B cell (primary cell): ENCODE results near the gene ZNF223.

ENCODE experiments used
- EZH2 ChIP-seq: IDR thresholded peaks from 2 replicates; pipeline ENCODE4 v1.6.1; 2012; ENCODE audit warnings: borderline replicate concordance, low read depth, mild to moderate bottlenecking, moderate library complexity, low read length; ENCODE audit not compliant: insufficient read depth, poor library complexity, severe bottlenecking
- TF ChIP-seq, protein P1 (sequence below): fragments of 200-600 bp; IDR thresholded peaks from one replicate; pipeline ENCODE4 v1.8.0; 2022; ENCODE audit warnings: antibody characterized with exemption, mild to moderate bottlenecking

DNA sequence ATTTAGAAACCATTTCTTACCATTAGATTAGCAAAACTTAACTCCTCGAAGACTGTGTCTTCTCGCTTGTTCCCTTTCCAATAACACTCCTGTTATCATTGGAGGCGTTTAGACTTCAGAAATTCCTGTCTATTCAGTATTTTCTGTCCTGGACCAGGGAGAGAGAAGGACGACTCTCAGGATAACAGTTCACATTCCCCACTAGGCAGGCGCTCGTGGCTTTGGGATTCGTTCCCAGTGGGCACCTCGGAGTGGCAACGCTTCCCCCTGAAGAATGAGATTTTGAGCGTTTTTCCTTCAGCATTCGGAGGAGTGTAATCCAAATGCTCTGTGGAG is 60.9 kb downstream of the ZNF223 start:
- TF ChIP-seq, protein P1, sequence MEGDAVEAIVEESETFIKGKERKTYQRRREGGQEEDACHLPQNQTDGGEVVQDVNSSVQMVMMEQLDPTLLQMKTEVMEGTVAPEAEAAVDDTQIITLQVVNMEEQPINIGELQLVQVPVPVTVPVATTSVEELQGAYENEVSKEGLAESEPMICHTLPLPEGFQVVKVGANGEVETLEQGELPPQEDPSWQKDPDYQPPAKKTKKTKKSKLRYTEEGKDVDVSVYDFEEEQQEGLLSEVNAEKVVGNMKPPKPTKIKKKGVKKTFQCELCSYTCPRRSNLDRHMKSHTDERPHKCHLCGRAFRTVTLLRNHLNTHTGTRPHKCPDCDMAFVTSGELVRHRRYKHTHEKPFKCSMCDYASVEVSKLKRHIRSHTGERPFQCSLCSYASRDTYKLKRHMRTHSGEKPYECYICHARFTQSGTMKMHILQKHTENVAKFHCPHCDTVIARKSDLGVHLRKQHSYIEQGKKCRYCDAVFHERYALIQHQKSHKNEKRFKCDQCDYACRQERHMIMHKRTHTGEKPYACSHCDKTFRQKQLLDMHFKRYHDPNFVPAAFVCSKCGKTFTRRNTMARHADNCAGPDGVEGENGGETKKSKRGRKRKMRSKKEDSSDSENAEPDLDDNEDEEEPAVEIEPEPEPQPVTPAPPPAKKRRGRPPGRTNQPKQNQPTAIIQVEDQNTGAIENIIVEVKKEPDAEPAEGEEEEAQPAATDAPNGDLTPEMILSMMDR = no peak
- no peak for TF ChIP-seq EZH2
